HCT116 (cell line): ENCODE data around the gene NCAPH2.

ENCODE experiments used
- CEBPB ChIP-seq: IDR thresholded peaks from 2 replicates; pipeline ENCODE4 v1.6.1; 2012; ENCODE audit warnings: low read depth
- EZH2 ChIP-seq: fragments of 200-600 bp; sonication (generic); IDR thresholded peaks from 2 replicates; pipeline ENCODE4 v1.6.1; 2017; ENCODE audit warnings: antibody characterized with exemption, mixed run types
- EZH2phosphoT487 ChIP-seq: fragments of 200-600 bp; IDR thresholded peaks from 2 replicates; pipeline ENCODE4 v1.6.1; 2018; ENCODE audit warnings: antibody characterized with exemption, borderline replicate concordance
- JUND ChIP-seq: IDR thresholded peaks from 2 replicates; pipeline ENCODE4 v1.6.1; 2012
- POLR2AphosphoS5 ChIP-seq: IDR thresholded peaks from 2 replicates; pipeline ENCODE4 v1.6.1; 2011; ENCODE audit warnings: mild to moderate bottlenecking, low read depth, low read length, moderate library complexity
- RAD21 ChIP-seq: IDR thresholded peaks from 2 replicates; pipeline ENCODE4 v1.6.1; 2012; ENCODE audit warnings: low read depth, mild to moderate bottlenecking
- SIN3A ChIP-seq: IDR thresholded peaks from 2 replicates; pipeline ENCODE4 v1.6.1; 2012; ENCODE audit warnings: low read depth
- TCF7L2 ChIP-seq: IDR thresholded peaks from 2 replicates; pipeline ENCODE4 v1.7.0; 2011; ENCODE audit warnings: borderline replicate concordance, inconsistent platforms; ENCODE audit not compliant: insufficient read depth, insufficient read length; ENCODE audit errors: extremely low read depth
- YY1 ChIP-seq: IDR thresholded peaks from 2 replicates; pipeline ENCODE4 v1.6.1; 2011; ENCODE audit warnings: low read length, low read depth, moderate library complexity, mild to moderate bottlenecking; ENCODE audit not compliant: insufficient replicate concordance; ENCODE audit errors: extremely low read depth
- ZFX ChIP-seq: fragments of 450-650 bp; IDR thresholded peaks from 2 replicates; pipeline ENCODE4 v1.6.1; 2017
- TF ChIP-seq, protein P1 (sequence below), 3 experiments: fragments of 200-600 bp in 1 of 3; sonication (generic) in 1 of 3; IDR thresholded peaks in 2 of 3; conservative IDR thresholded peaks in 1 of 3; 2 replicates each; pipeline ENCODE4 v1.5.1; 2012 to 2017; ENCODE audit warnings: low read depth in 2 of 3, low read length in 2 of 3, antibody characterized with exemption in 1 of 3, borderline replicate concordance in 1 of 3, control low read depth in 1 of 3, mild to moderate bottlenecking in 1 of 3, mixed read lengths in 1 of 3, mixed run types in 1 of 3, moderate library complexity in 1 of 3; ENCODE audit not compliant: insufficient read depth in 1 of 3
- TF ChIP-seq, protein P2 (sequence below): IDR thresholded peaks from 2 replicates; pipeline ENCODE4 v1.6.1; 2012

DNA sequence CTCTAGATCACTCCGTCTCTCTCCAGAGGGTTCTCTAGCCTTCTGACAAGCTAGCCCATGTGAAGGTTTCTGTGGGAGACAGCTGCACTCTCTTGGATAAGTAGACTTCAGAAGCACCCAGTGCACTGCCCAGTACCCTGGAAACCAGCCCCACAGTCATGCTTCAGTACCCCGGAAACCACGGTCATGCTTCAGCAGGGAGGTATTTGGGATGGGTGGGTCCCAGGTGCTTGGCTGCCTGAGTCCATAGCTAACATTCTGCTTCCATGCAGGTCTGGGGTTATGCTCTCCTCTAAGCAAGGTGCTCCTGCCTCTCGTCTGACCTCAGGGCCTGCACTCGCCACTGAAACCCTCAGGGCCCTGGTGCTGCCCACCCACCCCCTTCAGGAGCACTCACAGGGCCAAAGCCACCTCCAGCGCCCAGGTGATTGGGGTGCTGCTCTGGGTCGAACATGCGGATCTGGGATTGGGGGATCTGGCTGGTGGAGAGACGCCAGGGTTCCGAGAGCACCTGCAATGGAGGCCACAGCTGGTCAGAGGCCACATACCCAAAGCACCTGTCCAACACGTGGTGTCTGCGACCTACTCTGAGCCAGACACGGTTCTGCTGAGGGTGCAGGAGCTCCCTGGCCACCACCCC, 62.0 kb downstream of the NCAPH2 start:
- TF ChIP-seq, protein P1, sequence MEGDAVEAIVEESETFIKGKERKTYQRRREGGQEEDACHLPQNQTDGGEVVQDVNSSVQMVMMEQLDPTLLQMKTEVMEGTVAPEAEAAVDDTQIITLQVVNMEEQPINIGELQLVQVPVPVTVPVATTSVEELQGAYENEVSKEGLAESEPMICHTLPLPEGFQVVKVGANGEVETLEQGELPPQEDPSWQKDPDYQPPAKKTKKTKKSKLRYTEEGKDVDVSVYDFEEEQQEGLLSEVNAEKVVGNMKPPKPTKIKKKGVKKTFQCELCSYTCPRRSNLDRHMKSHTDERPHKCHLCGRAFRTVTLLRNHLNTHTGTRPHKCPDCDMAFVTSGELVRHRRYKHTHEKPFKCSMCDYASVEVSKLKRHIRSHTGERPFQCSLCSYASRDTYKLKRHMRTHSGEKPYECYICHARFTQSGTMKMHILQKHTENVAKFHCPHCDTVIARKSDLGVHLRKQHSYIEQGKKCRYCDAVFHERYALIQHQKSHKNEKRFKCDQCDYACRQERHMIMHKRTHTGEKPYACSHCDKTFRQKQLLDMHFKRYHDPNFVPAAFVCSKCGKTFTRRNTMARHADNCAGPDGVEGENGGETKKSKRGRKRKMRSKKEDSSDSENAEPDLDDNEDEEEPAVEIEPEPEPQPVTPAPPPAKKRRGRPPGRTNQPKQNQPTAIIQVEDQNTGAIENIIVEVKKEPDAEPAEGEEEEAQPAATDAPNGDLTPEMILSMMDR (IDR thresholded peaks at IDR 0.05 in 2 of 3, conservative IDR thresholded peaks at IDR 0.05 in 1 of 3; ENCODE audit: borderline replicate concordance in 1 of 3, insufficient read depth in 1 of 3, low read depth in 2 of 3, low read length in 2 of 3), result no peak
- TF ChIP-seq SIN3A (no peak), RAD21 (no peak), EZH2phosphoT487 (no peak), ZFX (no peak), JUND (no peak), EZH2 (no peak), CEBPB (no peak), POLR2AphosphoS5 (no peak), TCF7L2 (no peak), YY1 (no peak)
- TF ChIP-seq, protein P2, sequence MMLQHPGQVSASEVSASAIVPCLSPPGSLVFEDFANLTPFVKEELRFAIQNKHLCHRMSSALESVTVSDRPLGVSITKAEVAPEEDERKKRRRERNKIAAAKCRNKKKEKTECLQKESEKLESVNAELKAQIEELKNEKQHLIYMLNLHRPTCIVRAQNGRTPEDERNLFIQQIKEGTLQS, result no peak
